Lower leg skin (tissue), 3 donors: ENCODE results near the gene C1QTNF1.

ENCODE experiments used
- CTCF ChIP-seq, 3 donors: fragments of 450-650 bp; IDR thresholded peaks; one replicate each; pipeline ENCODE4 v1.5.1; 2016; ENCODE audit warnings: antibody characterized with exemption in 3 of 3, mild to moderate bottlenecking in 3 of 3, moderate library complexity in 2 of 3
- POLR2A ChIP-seq, 2 donors: fragments of 450-650 bp; IDR thresholded peaks; one replicate each; pipeline ENCODE4 v1.6.1; 2016 to 2017; ENCODE audit warnings: antibody characterized with exemption in 2 of 2, mild to moderate bottlenecking in 1 of 2, moderate library complexity in 1 of 2

DNA sequence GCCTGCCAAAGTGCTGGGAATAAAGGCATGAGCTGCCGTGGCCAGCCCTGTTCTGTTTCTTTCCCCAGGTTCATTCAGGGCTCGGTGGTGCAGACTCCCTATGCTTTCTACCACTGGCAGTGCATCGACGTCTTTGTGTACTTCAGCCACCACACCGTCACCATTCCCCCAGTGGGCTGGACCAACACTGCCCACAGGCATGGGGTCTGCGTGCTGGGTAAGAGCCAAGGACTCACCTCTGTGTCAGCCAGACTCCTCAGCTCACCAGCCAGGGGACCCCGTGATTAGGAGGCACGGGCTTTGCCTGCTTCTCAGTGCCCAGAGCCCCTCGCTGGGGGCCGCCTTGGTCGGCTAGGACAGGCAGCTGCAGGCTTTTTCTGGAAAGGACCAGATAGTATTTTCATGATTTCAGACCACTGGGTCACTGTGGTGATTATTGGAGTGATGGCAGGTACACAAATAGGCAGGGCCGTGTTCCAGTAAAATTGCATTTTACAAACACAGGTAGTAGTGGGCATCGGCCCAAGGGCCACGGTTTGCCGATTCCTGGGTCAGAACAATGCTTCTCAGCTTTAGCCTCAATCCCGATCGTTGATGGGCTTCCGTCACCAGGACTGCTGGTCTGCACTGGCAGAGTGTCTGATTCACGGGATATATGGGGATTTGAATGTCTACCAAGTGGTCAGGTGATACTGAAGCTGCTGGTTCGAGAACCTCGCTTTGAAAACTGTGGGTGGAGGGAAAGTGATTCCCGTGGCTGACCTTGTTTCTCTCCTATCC is 55.6 kb downstream of the C1QTNF1 start:
- TF ChIP-seq CTCF (IDR thresholded peaks at IDR 0.05) (no peak), POLR2A (IDR thresholded peaks at IDR 0.05) (no peak)
